H1 (cell line): ENCODE data around the gene DIP2B. TPM values are rescaled to one million over a fixed set of nuclear protein-coding genes. Genes with fewer than 3 reads are reported as not detected.

Experiments used
- CHD7 ChIP-seq: fragments of 300-600 bp; sonication (generic); IDR thresholded peaks from 2 replicates; pipeline ENCODE4 v1.7.1; 2012; ENCODE audit warnings: low read length, moderate library complexity, mild to moderate bottlenecking, inconsistent platforms; ENCODE audit not compliant: insufficient replicate concordance
- PHF8 ChIP-seq: fragments of 200-600 bp; sonication (generic); conservative IDR thresholded peaks from 2 replicates; pipeline ENCODE4 v1.7.1; 2012; ENCODE audit warnings: low read depth, mild to moderate bottlenecking, inconsistent platforms, low read length, moderate library complexity
- SRF ChIP-seq: IDR thresholded peaks from 2 replicates; pipeline ENCODE4 v1.6.1; 2011; ENCODE audit warnings: mild to moderate bottlenecking, low read depth, low read length, moderate library complexity
- polyA plus RNA-seq, 7 experiments: library from polyadenylated mRNA; depleted of rRNA in 3 of 7; stranded (reverse) in 5 of 7; unstranded in 2 of 7; fragments of >200 nt in 5 of 7; fragments of 200-250 nt in 2 of 7; gene quantifications; 1 replicate in 5 of 7; 2 replicates in 1 of 7; 4 replicates in 1 of 7; pipeline versions ENCODE4 v1.2.1 to v1.2.3, GENCODE V29; 2011 to 2013; ENCODE audit warnings: missing spikeins in 2 of 7, mixed read lengths in 2 of 7
- total RNA-seq: library from RNA; stranded (reverse); fragmentation: NEBNext Ultra II Directional; extraction: Animal tissue kit (Norgen Biotek cat#: 25700); gene quantifications from 2 replicates; pipeline ENCODE4 v1.2.1, GENCODE V29; 2021

DIP2B gene
- total and polyA plus RNA-seq, 2 of the 8 experiments (the other 6 are each of a cell fraction or from before 2014, with no cell fraction given) = 11.1 to 29.6 TPM

GRCh38 chr12:50685641-50686040 is 180.9 kb downstream of the DIP2B start (continued):
- TF ChIP-seq CHD7 (no peak), PHF8 (no peak), SRF (no peak)
